HL-60/S4 (cell line): ENCODE data around the gene MMS22L.

Source experiments
- in situ Hi-C: fragments of 300-500 bp; cut with MboI; formaldehyde crosslinking; loops from 2 replicates; pipeline ENCODE4 v1.14.3; 2022; ENCODE audit warnings: low sequenced_read_pairs

MMS22L gene, protein sequence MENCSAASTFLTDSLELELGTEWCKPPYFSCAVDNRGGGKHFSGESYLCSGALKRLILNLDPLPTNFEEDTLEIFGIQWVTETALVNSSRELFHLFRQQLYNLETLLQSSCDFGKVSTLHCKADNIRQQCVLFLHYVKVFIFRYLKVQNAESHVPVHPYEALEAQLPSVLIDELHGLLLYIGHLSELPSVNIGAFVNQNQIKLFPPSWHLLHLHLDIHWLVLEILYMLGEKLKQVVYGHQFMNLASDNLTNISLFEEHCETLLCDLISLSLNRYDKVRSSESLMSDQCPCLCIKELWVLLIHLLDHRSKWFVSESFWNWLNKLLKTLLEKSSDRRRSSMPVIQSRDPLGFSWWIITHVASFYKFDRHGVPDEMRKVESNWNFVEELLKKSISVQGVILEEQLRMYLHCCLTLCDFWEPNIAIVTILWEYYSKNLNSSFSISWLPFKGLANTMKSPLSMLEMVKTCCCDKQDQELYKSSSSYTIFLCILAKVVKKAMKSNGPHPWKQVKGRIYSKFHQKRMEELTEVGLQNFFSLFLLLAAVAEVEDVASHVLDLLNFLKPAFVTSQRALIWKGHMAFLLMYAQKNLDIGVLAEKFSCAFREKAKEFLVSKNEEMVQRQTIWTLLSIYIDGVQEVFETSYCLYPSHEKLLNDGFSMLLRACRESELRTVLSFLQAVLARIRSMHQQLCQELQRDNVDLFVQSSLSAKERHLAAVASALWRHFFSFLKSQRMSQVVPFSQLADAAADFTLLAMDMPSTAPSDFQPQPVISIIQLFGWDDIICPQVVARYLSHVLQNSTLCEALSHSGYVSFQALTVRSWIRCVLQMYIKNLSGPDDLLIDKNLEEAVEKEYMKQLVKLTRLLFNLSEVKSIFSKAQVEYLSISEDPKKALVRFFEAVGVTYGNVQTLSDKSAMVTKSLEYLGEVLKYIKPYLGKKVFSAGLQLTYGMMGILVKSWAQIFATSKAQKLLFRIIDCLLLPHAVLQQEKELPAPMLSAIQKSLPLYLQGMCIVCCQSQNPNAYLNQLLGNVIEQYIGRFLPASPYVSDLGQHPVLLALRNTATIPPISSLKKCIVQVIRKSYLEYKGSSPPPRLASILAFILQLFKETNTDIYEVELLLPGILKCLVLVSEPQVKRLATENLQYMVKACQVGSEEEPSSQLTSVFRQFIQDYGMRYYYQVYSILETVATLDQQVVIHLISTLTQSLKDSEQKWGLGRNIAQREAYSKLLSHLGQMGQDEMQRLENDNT

DNA sequence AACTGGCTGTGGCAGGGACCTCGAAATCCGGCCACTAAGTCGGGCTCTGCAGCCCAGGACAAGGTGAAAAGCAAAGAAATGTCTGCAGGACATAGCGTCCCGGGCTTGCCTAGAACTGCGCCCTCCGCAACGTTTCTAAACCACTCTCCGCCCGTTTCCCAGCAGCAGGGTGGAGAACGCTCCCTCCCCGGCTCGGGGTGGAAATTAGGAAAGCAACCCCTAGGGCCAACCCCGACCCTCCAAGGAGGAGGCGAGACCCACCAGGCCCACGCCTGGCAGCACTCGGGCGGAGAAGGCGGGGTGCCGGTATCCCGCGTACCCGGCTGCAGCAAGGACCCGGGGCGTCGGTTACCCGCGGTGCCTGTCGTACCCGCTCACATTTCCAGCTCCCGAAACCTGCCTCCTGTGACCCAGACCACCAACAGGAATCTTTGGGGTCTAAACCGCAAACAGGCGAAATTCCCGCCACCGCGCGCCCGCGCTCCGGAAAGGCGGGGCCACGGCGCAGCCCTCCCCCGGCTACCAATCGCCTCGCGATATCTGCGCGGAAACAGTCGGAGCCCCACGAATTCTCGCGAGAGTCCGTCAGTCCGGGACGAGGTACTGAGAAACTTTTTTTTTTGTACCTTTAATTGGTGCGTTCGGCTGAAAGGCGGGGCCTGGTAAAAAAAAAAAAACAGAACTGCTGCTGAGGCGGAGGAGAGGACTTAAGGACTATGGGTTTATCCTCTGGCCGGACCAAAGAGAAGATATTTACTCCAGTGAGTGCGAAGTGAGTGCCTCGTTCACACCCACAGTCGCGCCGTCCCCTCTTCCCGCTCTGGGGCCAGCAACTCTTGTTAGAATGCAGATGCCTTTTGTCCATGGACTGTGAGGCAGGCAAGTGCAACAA, at the start of gene MMS22L:
Gene MMS22L (minus strand): TSS at position 491 of the 892 bp plus-strand sequence. CDS start 739 bp downstream, outside the sequence.
- in situ Hi-C loops = no loop called here

DNA sequence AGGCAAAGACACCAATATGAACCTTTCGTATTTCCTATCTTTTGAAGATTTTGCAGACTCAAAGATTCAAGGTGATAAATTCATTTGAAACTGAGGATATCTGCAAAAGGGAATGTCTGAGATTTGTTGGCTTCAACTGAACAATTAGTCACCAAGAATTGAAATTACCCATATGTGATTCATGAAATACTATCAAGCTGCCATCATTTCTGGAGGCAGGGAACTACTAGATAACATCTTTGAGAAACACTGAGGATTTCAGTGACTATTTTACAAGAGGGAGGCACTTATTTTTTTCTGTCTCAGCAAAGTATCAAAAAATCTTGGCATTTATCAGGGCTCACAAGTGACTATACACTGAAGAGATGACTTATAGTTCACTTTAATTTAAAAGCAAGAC, 39.8 kb upstream of the MMS22L start:
- in situ Hi-C loops = no loop called here

- in situ Hi-C loops = no loop called here
These were observed 39.2 kb upstream of the MMS22L start for GRCh38 chr6:97322226-97322625.

- in situ Hi-C loops = no loop called here
These were observed 34.0 kb upstream of the MMS22L start for GRCh38 chr6:97316978-97317377.

DNA sequence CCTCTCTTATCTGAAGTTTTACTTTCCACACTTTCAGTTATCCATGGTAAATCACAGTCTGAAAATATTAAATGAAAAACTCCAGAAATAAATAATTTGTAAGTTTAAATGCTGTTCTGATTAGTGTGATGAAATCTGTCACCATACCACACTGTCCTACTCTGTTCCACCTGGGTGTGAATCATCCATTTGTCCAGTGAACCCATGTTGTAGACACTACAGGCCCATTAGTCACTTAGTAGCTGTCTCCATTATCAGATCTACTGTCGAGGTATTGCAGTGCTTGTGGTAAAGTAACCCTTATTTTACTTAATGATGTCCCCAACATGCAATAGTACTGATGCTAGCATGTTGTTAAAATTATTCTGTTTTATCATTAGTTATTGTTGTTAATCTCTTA, 29.2 kb upstream of the MMS22L start:
- in situ Hi-C loops = no loop called here

- in situ Hi-C loops = no loop called here
These were observed 23.7 kb upstream of the MMS22L start for GRCh38 chr6:97306544-97307320.

DNA sequence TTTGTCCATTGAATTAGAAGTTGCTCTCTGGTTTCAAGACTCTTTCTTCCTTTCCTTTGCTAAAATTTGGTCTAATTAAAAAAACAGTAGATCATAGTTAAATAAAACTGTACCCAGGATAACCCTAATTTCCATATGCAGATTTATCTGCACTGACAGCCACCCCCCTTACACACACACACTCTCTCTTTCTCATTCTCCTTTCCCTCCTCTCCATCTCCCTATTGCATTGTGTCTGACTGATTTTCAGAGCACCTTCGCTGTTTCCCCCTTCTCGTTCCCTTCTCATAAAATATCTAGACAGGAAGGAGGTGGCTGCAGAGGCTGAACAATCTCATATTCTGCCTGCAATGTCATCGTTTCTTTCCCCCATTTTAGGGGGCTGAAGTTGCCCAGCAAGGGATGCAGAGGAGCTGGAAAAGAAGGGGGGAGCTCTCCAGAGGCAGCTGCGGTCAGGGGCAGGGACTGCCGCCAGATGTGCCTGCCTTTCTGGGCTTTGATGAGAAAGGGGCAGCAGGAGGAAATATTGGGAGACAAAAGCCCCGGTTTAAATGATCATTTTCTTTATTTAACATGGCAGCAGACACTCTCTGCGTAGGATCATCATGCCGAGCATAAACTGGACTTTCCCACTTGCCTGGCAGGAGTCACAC, 22.5 kb upstream of the MMS22L start:
- in situ Hi-C loops = no loop called here

DNA sequence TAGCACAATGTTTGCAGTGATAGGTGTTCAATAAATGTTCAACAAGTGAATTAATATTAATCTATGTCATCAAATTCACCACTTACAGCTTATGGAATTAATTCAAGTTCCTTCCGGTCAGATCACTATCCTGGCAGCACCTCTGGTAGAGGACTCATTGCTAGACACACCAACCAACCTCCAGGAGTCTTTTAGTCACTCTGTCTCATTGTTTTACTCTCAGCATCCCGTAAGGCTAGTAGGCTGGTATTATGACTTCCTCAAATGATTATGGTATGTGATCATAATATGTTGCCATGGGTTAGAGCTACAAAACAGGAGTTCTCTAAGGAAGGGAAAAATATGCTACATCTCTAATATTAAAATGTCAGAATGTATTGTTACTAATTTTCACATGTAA, 21.7 kb upstream of the MMS22L start:
- in situ Hi-C loops = no loop called here

DNA sequence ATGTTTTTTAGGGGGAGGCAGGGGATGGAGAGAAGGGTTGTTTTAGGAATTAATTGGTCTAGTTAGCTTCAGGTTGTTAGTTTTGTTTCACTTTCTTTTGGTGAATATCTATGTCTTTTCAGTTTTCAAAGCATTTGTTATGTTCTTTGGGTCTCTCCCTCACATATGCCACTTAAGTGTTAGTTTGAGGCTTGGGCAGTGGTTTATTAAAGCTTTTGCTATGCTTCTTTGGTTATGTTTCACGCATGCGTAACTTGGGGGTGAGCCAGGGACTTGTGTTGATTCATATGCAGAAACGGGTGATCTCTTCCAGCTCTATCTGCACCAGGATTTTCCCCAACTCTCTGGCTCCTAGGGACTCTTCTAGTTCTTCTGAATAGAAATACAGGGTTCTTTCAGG, 11.4 kb upstream of the MMS22L start:
- in situ Hi-C loops = no loop called here

DNA sequence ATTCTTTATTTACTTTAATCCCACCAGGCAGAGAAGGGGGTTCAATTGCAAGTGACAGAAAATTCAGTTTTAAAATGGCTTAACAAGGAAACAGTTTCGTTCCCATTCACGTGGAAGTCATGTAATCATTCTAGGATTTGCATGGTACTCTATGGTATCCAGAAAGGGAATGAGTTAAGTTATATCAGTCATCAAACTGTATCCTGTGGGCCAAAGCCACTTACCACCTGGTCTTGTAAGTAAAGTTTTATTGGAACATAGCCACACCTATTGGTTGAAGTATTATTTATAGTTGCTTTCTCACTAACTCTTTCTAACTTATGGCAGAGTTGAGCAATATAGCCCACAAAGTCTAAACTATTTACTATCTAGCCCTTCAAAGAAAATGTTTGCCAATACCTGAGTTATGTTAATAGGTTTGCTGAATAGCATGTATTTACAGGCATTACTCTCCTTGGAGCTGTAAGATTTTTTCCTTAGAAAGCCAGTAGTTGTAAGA, 10.2 kb upstream of the MMS22L start:
- in situ Hi-C loops = no loop called here

DNA sequence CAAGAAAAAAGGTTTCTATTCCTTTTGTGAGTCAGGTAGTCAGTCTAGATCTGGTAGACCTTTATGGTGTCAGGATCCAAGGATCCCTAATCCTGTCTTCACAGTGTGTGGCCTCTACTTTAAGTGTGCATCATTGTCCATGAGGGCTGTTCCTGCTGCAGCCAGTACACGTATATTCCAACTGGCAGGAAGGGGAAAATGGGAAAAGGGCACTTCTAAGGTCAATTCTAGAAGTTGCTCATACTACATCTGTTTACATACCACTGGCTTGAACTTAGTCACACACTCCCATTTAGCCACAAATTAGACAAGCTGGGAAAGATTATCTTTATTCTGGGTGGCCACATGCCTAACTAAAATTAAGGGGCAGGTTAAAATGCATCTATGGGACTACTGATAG, 9.7 kb upstream of the MMS22L start:
- in situ Hi-C loops = no loop called here

GRCh38 chr6:97291896-97292295, 8.9 kb upstream of the MMS22L start:
- in situ Hi-C loops = no loop called here

GRCh38 chr6:97289332-97289731, 6.3 kb upstream of the MMS22L start:
- in situ Hi-C loops = no loop called here

DNA sequence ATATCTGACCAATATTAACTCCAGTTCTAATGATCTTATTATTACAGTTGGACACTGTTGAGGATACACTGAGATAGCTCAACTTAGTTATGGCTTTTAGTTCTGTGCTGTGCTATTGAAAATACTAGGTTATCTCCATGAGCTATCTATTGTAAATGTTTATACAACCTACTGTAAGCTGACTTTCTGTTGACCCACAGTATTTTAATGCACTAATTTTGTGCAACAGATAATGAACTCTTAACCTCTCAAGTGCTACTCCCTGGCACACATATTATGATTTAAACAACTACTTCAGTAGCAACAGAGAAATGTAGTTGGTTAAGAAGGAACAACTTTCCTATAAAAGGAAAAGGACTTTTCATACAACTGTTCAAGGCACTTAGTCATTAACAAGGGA, 5.2 kb upstream of the MMS22L start:
- in situ Hi-C loops = no loop called here

- in situ Hi-C loops = no loop called here
These were observed 734 bp downstream of the MMS22L start for GRCh38 chr6:97282238-97282725.

- in situ Hi-C loops = no loop called here
These were observed 2.2 kb downstream of the MMS22L start for GRCh38 chr6:97280766-97281165.

DNA sequence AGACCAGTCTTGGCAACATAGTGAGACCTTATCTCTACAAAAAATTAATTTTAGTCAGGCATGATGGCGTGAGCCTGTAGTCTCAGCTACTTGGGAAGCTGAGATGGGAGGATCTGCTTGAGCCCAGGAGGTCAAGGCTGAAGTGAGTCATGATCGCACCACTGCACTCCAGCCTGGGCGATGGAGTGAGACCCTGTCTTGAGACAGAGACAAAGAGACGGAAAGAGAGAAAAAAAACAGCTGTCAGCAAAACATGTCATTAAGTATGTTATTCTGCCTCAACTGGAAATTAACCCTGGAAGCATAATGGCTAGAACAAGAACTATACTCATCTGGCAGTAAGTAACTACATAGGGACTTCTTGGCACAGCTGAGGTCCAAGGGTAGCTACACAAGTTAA, 7.2 kb downstream of the MMS22L start:
- in situ Hi-C loops = no loop called here

DNA sequence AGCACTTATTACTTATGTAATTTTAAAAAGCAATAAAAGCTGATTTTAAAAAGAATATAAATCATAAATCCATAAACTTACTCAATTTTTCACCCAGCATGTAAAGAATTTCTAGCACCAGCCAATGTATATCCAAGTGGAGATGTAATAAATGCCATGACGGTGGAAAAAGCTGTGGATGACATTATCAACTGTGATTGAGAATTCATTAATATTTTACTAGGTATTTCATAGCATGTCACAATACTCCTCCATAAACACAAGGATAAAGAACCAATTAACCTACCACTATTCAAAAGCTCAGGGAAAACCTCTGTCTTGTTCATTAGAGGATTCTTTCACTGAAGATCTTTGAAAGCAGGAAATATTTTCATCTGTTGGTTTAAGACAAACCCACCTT, 13.2 kb downstream of the MMS22L start:
- in situ Hi-C loops = no loop called here

DNA sequence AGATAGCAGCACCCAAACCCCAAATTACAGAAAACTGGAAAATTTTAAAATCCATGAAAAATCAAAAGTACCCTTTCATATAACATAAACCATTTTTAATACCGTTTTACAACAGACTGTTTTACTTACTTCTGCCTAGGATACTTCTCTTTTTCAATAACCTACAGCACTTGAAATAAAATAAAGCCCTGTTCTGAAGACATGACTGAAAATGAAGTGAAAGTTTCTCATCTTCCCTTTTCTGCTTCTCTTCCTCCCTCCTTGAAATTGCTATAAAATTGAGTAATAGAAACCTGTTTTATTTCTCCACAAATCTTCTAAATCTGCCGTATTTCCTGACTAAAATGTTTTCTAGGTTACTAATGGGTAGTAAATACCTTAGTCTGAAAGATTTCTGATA, 20.3 kb downstream of the MMS22L start:
- in situ Hi-C loops = no loop called here
